GM23338 (cell line): ENCODE results near the gene SLC35F6. TPM values are rescaled to one million over a fixed set of nuclear protein-coding genes. Genes with fewer than 3 reads are reported as not detected.

Experiments
- ATAC-seq: fragments of 200-7000 bp; cut with Tn5 transposase; 3 replicates; pipeline ENCODE4 v1.9.1; 2020
- DNase-seq: peaks from one replicate; pipeline ENCODE4 v3.0.0-alpha.2; 2015; ENCODE audit warnings: low spot score
- H2AFZ ChIP-seq: fragments of 200-600 bp; sonication (generic); 2 replicates; pipeline ENCODE4 v1.8.0; 2016; ENCODE audit warnings: antibody characterized with exemption, mild to moderate bottlenecking, moderate library complexity
- H3F3A ChIP-seq: fragments of 200-600 bp; sonication (generic); replicated peaks from 2 replicates; pipeline ENCODE4 v1.8.0; 2017; ENCODE audit warnings: antibody characterized with exemption, mixed run types, low read depth
- H3K27ac ChIP-seq: fragments of 200-600 bp; sonication (generic); 2 replicates; pipeline ENCODE4 v1.6.1; 2016; ENCODE audit warnings: low read depth
- H3K27me3 ChIP-seq: fragments of 200-600 bp; sonication (generic); 2 replicates; pipeline ENCODE4 v1.8.0; 2016; ENCODE audit warnings: mild to moderate bottlenecking, mixed run types, moderate library complexity; ENCODE audit not compliant: insufficient read depth
- H3K36me3 ChIP-seq: fragments of 200-600 bp; sonication (generic); 2 replicates; pipeline ENCODE4 v1.8.0; 2016; ENCODE audit warnings: mild to moderate bottlenecking; ENCODE audit not compliant: insufficient read depth
- H3K4me1 ChIP-seq: fragments of 200-600 bp; sonication (generic); 2 replicates; pipeline ENCODE4 v1.8.0; 2016; ENCODE audit warnings: mild to moderate bottlenecking, moderate library complexity; ENCODE audit not compliant: insufficient read depth
- H3K4me2 ChIP-seq: fragments of 200-600 bp; sonication (generic); 2 replicates; pipeline ENCODE4 v1.7.1; 2017; ENCODE audit warnings: mixed run types
- H3K4me3 ChIP-seq: fragments of 200-600 bp; sonication (generic); 2 replicates; pipeline ENCODE4 v1.6.1; 2016; ENCODE audit warnings: mixed run types
- H3K79me2 ChIP-seq: fragments of 200-600 bp; sonication (generic); replicated peaks from 2 replicates; pipeline ENCODE4 v1.8.0; 2017; ENCODE audit warnings: mild to moderate bottlenecking; ENCODE audit not compliant: insufficient read depth
- H3K9me2 ChIP-seq: fragments of 200-600 bp; sonication (generic); 2 replicates; pipeline ENCODE4 v1.8.0; 2017; ENCODE audit not compliant: insufficient read depth
- H4K20me1 ChIP-seq: fragments of 200-600 bp; sonication (generic); replicated peaks from 2 replicates; pipeline ENCODE4 v1.8.0; 2017; ENCODE audit warnings: mild to moderate bottlenecking; ENCODE audit not compliant: insufficient read depth
- H3K27ac Mint-ChIP-seq: 2 replicates; pipeline ENCODE4 v1.8.0; 2020; ENCODE audit warnings: inconsistent platforms, mild to moderate bottlenecking, moderate library complexity, mixed read lengths
- H3K27me3 Mint-ChIP-seq: 3 replicates; pipeline ENCODE4 v1.8.0; 2022; ENCODE audit warnings: low read depth, mild to moderate bottlenecking, moderate library complexity, mixed read lengths, inconsistent platforms; ENCODE audit not compliant: insufficient read depth, poor library complexity
- H3K36me3 Mint-ChIP-seq: 3 replicates; pipeline ENCODE4 v1.8.0; 2021; ENCODE audit warnings: low read depth, mild to moderate bottlenecking, inconsistent platforms, moderate library complexity, mixed read lengths
- H3K4me1 Mint-ChIP-seq: 3 replicates; pipeline ENCODE4 v1.8.0; 2020; ENCODE audit warnings: mild to moderate bottlenecking, inconsistent platforms, mixed read lengths
- H3K4me3 Mint-ChIP-seq: 3 replicates; pipeline ENCODE4 v1.8.0; 2021; ENCODE audit warnings: moderate library complexity, mild to moderate bottlenecking, inconsistent platforms, mixed read lengths
- H3K9me3 Mint-ChIP-seq: 3 replicates; pipeline ENCODE4 v1.8.0; 2020; ENCODE audit warnings: moderate library complexity, mild to moderate bottlenecking, inconsistent platforms, mixed read lengths
- CREB1 ChIP-seq: fragments of 250-450 bp; sonication (Bioruptor Pico); IDR thresholded peaks from 2 replicates; pipeline ENCODE4 v1.5.0; 2020; ENCODE audit warnings: low read depth, mild to moderate bottlenecking, moderate library complexity
- ETS1 ChIP-seq: IDR thresholded peaks from 2 replicates; pipeline ENCODE4 v1.6.1; 2016; ENCODE audit warnings: antibody characterized with exemption
- EZH2 ChIP-seq: fragments of 200-600 bp; sonication (generic); IDR thresholded peaks from one replicate; pipeline ENCODE4 v1.8.0; 2017; ENCODE audit warnings: antibody characterized with exemption, mild to moderate bottlenecking, low read depth; ENCODE audit not compliant: unreplicated experiment
- JUNB ChIP-seq: IDR thresholded peaks from one replicate; pipeline ENCODE4 v1.6.1; 2016; ENCODE audit warnings: antibody characterized with exemption; ENCODE audit not compliant: unreplicated experiment
- POLR2AphosphoS5 ChIP-seq: IDR thresholded peaks from 2 replicates; pipeline ENCODE4 v1.6.1; 2016; ENCODE audit warnings: antibody characterized with exemption, low read depth
- REST ChIP-seq: IDR thresholded peaks from one replicate; pipeline ENCODE4 v1.6.1; 2018; ENCODE audit warnings: antibody characterized with exemption; ENCODE audit not compliant: unreplicated experiment
- STAT1 ChIP-seq: IDR thresholded peaks from one replicate; pipeline ENCODE4 v1.6.1; 2016; ENCODE audit warnings: antibody characterized with exemption; ENCODE audit not compliant: unreplicated experiment
- ZNF114 ChIP-seq: fragments of 250-450 bp; sonication (Bioruptor Pico); IDR thresholded peaks from 2 replicates; pipeline ENCODE4 v1.5.0; 2020; ENCODE audit warnings: mild to moderate bottlenecking, moderate library complexity
- ZNF462 ChIP-seq: fragments of 250-450 bp; sonication (Bioruptor Pico); IDR thresholded peaks from 2 replicates; pipeline ENCODE4 v1.5.0; 2020; ENCODE audit warnings: mild to moderate bottlenecking, moderate library complexity
- polyA plus RNA-seq: library from polyadenylated mRNA; unstranded; fragments of >200 nt; fragmentation: Nextera tagmentation; extraction: Ambion mirVana; gene quantifications from 2 replicates; pipeline ENCODE4 v1.2.1, GENCODE V29; 2016
- total RNA-seq: library from RNA; depleted of rRNA; stranded (reverse); fragments of >200 nt; shearing (Covaris generic); gene quantifications from 2 replicates; pipeline ENCODE4 v1.2.3, GENCODE V29; 2014

The SLC35F6 gene
- total and polyA plus RNA-seq, 2 experiments from 2014 or later = 6.0 to 15.0 TPM

- no peaks in the 10 kb centered on the region for H3F3A ChIP-seq
Observed at GRCh38 chr2:26735883-26736588, 28.0 kb upstream of the SLC35F6 start.

More at GRCh38 chr2:26735883-26736588, 28.0 kb upstream of the SLC35F6 start:
- no peak overlapping the region for H3K4me3 Mint-ChIP-seq
- H3K27me3 Mint-ChIP-seq = peaks cover 6% of the 10 kb centered on the region
- H3K4me3 ChIP-seq = no peak overlapping the region
- no peaks in the 10 kb centered on the region for H3K79me2 ChIP-seq
- H2AFZ ChIP-seq = no peak overlapping the region
- H3K9me3 Mint-ChIP-seq = no peaks in the 10 kb centered on the region
- H3K27me3 ChIP-seq = no peaks in the 10 kb centered on the region
- TF ChIP-seq CREB1 (CRISPR knock-in tag) (no peak), STAT1 (no peak), ZNF462 (CRISPR knock-in tag) (no peak), ETS1 (no peak), JUNB (no peak), ZNF114 (no peak), POLR2AphosphoS5 (no peak), REST (no peak), EZH2 (no peak)
- H3K4me1 ChIP-seq = no peaks in the 10 kb centered on the region
- ATAC-seq (no peak), DNase-seq (no peak)
- no peaks in the 10 kb centered on the region for H3K36me3 ChIP-seq
- H4K20me1 ChIP-seq = no peaks in the 10 kb centered on the region
- H3K4me2 ChIP-seq = no peak overlapping the region
- H3K36me3 Mint-ChIP-seq = no peaks in the 10 kb centered on the region
- H3K4me1 Mint-ChIP-seq = peaks cover 3% of the 10 kb centered on the region
- H3K27ac ChIP-seq = no peak overlapping the region
- no peak overlapping the region for H3K27ac Mint-ChIP-seq
- no peaks in the 10 kb centered on the region for H3K9me2 ChIP-seq
